HepG2 (cell line): Measurements from ENCODE around the gene WDFY1.

ENCODE experiments used
- PRDM10 ChIP-seq: sonication (generic); formaldehyde crosslinking; IDR thresholded peaks from 2 replicates; pipeline ENCODE4 v1.4.0; 2020; ENCODE audit warnings: low read depth, missing genetic modification reagents
- STAT5B ChIP-seq: sonication (generic); formaldehyde crosslinking; IDR thresholded peaks from 2 replicates; pipeline ENCODE4 v1.4.0; 2020; ENCODE audit warnings: missing genetic modification reagents
- TAF1 ChIP-seq: sonication (generic); formaldehyde crosslinking; IDR thresholded peaks from 2 replicates; pipeline ENCODE4 v1.4.0; 2020; ENCODE audit warnings: missing genetic modification reagents
- ZNF296 ChIP-seq: sonication (generic); formaldehyde crosslinking; conservative IDR thresholded peaks from 2 replicates; pipeline ENCODE4 v1.5.0; 2020; ENCODE audit warnings: mild to moderate bottlenecking, missing genetic modification reagents
- TF ChIP-seq, protein P1 (sequence below): IDR thresholded peaks from 2 replicates; pipeline ENCODE4 v1.4.0; 2020; ENCODE audit warnings: mild to moderate bottlenecking, missing genetic modification reagents
- TF ChIP-seq, protein P2 (sequence below): sonication (generic); formaldehyde crosslinking; IDR thresholded peaks from 2 replicates; pipeline ENCODE4 v1.5.0; 2020; ENCODE audit warnings: mild to moderate bottlenecking, missing genetic modification reagents, moderate library complexity

DNA sequence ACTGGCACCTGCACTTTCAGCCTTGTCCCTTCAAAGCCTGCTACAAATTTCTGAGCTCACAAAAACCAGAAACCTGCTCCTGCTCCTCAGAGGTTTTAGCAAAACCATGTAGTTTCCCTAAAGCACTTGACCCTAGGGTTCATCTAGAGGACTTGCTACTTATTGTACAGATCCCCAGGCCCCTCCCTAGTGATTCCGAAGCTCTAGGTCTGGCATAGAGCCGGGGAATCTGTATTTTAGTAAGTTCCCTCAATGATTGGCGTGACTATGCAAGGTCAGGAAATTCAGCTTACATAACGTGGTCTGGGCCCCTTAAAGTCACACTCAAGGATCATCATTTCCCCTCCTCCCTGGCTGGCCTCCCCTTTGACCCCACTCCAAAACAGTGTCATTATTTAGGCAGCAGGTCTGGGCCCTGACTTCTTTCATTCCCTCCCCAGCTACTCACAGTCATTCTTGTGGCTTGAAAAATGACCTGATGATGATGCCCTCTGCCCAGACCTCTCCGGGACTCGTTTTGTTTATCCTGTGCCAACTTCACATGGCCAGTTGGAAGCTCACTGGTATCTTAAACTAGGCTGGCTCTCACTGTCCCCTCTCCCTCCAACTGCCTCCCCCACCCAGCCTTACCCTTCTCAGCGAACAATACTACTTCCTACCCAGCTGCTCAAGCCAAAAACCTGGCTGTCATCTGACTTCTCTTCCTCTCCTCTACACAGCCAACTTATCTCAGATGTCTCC is 36.0 kb downstream of the WDFY1 start:
- no peak for TF ChIP-seq TAF1 (CRISPR knock-in tag)
- no peak for TF ChIP-seq ZNF296 (CRISPR knock-in tag)
- TF ChIP-seq, protein P1, sequence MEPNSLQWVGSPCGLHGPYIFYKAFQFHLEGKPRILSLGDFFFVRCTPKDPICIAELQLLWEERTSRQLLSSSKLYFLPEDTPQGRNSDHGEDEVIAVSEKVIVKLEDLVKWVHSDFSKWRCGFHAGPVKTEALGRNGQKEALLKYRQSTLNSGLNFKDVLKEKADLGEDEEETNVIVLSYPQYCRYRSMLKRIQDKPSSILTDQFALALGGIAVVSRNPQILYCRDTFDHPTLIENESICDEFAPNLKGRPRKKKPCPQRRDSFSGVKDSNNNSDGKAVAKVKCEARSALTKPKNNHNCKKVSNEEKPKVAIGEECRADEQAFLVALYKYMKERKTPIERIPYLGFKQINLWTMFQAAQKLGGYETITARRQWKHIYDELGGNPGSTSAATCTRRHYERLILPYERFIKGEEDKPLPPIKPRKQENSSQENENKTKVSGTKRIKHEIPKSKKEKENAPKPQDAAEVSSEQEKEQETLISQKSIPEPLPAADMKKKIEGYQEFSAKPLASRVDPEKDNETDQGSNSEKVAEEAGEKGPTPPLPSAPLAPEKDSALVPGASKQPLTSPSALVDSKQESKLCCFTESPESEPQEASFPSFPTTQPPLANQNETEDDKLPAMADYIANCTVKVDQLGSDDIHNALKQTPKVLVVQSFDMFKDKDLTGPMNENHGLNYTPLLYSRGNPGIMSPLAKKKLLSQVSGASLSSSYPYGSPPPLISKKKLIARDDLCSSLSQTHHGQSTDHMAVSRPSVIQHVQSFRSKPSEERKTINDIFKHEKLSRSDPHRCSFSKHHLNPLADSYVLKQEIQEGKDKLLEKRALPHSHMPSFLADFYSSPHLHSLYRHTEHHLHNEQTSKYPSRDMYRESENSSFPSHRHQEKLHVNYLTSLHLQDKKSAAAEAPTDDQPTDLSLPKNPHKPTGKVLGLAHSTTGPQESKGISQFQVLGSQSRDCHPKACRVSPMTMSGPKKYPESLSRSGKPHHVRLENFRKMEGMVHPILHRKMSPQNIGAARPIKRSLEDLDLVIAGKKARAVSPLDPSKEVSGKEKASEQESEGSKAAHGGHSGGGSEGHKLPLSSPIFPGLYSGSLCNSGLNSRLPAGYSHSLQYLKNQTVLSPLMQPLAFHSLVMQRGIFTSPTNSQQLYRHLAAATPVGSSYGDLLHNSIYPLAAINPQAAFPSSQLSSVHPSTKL: no peak
- no peak for TF ChIP-seq STAT5B (CRISPR knock-in tag)
- TF ChIP-seq, protein P2, sequence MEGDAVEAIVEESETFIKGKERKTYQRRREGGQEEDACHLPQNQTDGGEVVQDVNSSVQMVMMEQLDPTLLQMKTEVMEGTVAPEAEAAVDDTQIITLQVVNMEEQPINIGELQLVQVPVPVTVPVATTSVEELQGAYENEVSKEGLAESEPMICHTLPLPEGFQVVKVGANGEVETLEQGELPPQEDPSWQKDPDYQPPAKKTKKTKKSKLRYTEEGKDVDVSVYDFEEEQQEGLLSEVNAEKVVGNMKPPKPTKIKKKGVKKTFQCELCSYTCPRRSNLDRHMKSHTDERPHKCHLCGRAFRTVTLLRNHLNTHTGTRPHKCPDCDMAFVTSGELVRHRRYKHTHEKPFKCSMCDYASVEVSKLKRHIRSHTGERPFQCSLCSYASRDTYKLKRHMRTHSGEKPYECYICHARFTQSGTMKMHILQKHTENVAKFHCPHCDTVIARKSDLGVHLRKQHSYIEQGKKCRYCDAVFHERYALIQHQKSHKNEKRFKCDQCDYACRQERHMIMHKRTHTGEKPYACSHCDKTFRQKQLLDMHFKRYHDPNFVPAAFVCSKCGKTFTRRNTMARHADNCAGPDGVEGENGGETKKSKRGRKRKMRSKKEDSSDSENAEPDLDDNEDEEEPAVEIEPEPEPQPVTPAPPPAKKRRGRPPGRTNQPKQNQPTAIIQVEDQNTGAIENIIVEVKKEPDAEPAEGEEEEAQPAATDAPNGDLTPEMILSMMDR (CRISPR knock-in tag): no peak
- TF ChIP-seq PRDM10 (CRISPR knock-in tag): no peak
